ENCODE data around the gene TSPAN14. TPM values are rescaled to one million over a fixed set of nuclear protein-coding genes. Genes with fewer than 3 reads are reported as not detected.
A peak's percentile ranks its signal among the peaks of the same experiment; 100 is the strongest.

Gene TSPAN14
- total and polyA plus RNA-seq, 12 donors, result 13.1 to 112 (median 45.5) TPM

DNA sequence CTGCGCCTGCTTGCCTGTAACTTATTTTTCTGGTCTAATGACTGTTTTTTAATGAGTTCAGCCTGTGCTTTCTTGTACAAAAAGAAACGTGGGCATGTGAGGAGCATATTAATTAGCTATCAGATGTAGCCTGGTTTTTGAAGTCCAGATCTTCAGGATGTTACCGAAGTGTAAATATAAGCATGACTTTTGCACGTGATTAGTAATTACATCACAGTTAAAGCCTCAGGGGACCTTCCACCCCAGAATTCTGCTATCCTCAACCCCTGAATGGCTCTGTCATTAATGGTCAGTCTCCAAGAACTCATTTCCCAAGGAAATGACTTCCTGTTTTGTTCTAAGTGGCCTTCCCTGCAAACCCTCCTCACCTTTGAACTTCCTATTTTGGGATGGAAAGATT, 47.9 kb upstream of the TSPAN14 start:
- intact Hi-C loops (cut with DNase I), result no loop called here
- Histone ChIP-seq H3K9me3 (replicated peaks in 1 of 3) (no peaks in the 10 kb centered on the region), H3K27me3 (no peaks in the 10 kb centered on the region), H3K4me1 (replicated peaks in 1 of 2) (peaks cover 0 to 15% of the 10 kb centered on the region in 2 donors), H3K27ac (no peak overlapping the region), H3K4me3 (no peak overlapping the region), H3K36me3 (replicated peaks in 1 of 2) (no peaks in the 10 kb centered on the region)
- no peak for DNase-seq
- WGBS, 4 donors, result 57 to 70% (median 63%) methylated on average over 4 of the region's 4 CpGs
- TF ChIP-seq CTCF (IDR thresholded peaks at IDR 0.05) (no peak), POLR2A (IDR thresholded peaks at IDR 0.05) (no peak)

DNA sequence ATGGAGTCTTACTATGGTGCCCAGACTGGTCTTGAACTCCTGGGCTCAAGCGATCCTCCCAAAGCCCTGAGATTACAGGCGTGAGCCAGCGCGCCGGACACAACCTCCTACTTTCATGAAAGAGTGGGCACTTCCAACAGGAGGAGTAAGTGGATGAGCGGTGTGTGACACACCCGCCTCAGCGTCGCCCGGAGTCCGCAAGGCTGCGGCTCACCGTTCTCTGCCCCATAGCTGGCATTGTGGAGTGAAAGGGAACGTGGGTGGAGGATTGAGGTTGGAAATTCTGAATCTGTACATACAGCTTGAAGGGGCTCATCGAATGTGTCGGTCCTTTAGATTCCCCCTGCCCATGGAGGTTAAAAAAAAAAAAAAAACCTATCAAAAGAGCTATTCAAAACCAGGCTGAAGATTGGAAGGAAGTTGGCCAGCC, 46.3 kb upstream of the TSPAN14 start:
- H3K4me3 ChIP-seq, result peak overlapping the region; percentile 16 to 88 (median 69)
- no peaks in the 10 kb centered on the region for H3K9me3 ChIP-seq (replicated peaks in 1 of 3)
- peak overlapping the region in 4 of 5 donors; percentile 46 to 91 (median 76) for H3K27ac ChIP-seq
- intact Hi-C loops (cut with DNase I), result no loop called here
- no peaks in the 10 kb centered on the region for H3K36me3 ChIP-seq (replicated peaks in 1 of 2)
- peak in 5 of 7 donors; percentile 11 to 59 (median 43) for DNase-seq
- 11 to 27% (median 20%) methylated on average over 16 of the region's 16 CpGs for WGBS, 4 donors
- no peak for TF ChIP-seq CTCF (IDR thresholded peaks at IDR 0.05)
- TF ChIP-seq POLR2A (IDR thresholded peaks at IDR 0.05), result no peak
- no peaks in the 10 kb centered on the region for H3K27me3 ChIP-seq
- H3K4me1 ChIP-seq (replicated peaks in 1 of 2), result peaks cover 0 to 22% of the 10 kb centered on the region in 2 donors

DNA sequence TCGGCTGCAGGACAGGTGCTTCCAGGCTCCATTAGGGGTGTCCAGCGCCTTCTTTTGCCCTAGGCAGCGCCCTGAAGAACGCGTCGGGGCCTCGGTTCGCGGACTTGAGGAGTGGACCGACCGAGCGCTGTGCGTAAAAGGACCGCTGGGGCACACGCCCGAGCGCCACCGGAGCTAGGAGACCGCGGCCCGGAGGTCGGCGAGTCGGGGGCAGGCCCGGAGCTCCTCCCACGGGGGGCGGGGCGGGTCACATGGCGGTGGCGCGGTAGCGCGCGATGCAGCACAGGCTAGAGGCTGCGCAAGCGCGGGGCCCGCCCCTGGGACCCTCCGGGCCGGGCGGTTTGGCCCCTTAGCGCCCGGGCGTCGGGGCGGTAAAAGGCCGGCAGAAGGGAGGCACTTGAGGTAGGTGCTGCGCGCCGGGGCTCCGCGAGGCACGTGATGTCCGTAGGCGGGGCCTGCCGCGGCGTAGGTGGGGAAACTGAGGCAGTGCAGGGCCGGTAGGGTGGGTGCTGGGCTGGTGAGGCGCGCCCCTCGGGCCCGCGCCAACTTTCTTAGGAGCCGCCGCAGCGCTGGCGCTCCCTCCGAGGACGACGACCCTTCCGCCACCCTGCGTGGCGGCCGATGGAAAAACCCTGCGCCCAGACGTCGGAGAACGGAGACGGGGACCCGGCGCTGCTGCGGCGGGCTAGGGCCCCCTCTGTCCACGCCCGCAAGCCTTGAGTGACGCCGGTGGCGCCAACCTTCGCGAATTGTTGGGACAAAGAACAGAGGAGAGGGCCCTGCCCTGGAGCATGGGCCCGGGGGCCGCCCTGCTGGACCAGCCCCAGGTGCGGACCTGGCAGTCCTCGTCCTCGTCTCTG, 45.6 kb upstream of the TSPAN14 start, which contains the start of gene PRXL2A:
Gene PRXL2A, plus strand, starts transcription at position 310 of the 860 bp plus-strand sequence. CDS start 11,917 bp downstream, outside the sequence.
- Histone ChIP-seq H3K4me3 (peak within 1 kb of the TSS; percentile 23 to 88 (median 69)), H3K27me3 (no peaks in the 10 kb centered on the region), H3K4me1 (replicated peaks in 1 of 2) (peaks cover 0 to 26% of the 10 kb centered on the region in 2 donors), H3K9me3 (replicated peaks in 1 of 3) (no peaks in the 10 kb centered on the region), H3K27ac (peak within 1 kb of the TSS in 4 of 5 donors; percentile 46 to 91 (median 76)), H3K36me3 (replicated peaks in 1 of 2) (no peaks in the 10 kb centered on the region)
- 2 to 13% (median 7%) methylated on average over 8 to 96 of the region's 96 CpGs for WGBS, 4 donors
- intact Hi-C loops (cut with DNase I), result no loop called here
- peak in 1 of 2 donors; percentile 55 for TF ChIP-seq POLR2A (IDR thresholded peaks at IDR 0.05)
- no peak for TF ChIP-seq CTCF (IDR thresholded peaks at IDR 0.05)
- DNase-seq, result peak; percentile 67 to 88 (median 80)

- intact Hi-C loops (cut with DNase I), result no loop called here
- H3K36me3 ChIP-seq (replicated peaks in 1 of 2), result no peaks in the 10 kb centered on the region
- WGBS, 4 donors, result 58 to 62% (median 59%) methylated on average over 12 of the region's 12 CpGs
- H3K27me3 ChIP-seq, result no peaks in the 10 kb centered on the region
- peaks cover 0 to 32% of the 10 kb centered on the region in 2 donors for H3K4me1 ChIP-seq (replicated peaks in 1 of 2)
- H3K4me3 ChIP-seq, result peak overlapping the region in 1 of 4 donors; percentile 88
- H3K27ac ChIP-seq, result peak overlapping the region in 3 of 5 donors; percentile 46 to 91 (median 87)
- TF ChIP-seq POLR2A (IDR thresholded peaks at IDR 0.05), result no peak
- no peak for TF ChIP-seq CTCF (IDR thresholded peaks at IDR 0.05)
- DNase-seq, result no peak
- no peaks in the 10 kb centered on the region for H3K9me3 ChIP-seq (replicated peaks in 1 of 3)
Observed at GRCh38 chr10:80409121-80409520, 45.0 kb upstream of the TSPAN14 start.

Data from adrenal gland (tissue), 12 donors.